HG02610 (cell line): ENCODE measurements around the gene RBM42.

Experiments
- ATAC-seq: cut with Tn5 transposase; IDR thresholded peaks from one replicate; pipeline ENCODE4 v1.9.1; 2021; ENCODE audit warnings: mild to moderate bottlenecking, moderate library complexity; ENCODE audit not compliant: unreplicated experiment

RBM42 gene

GRCh38 chr19:35619290-35619923 is 9.4 kb upstream of the RBM42 start:
- ATAC-seq: no peak

- no peak for ATAC-seq
Measured at GRCh38 chr19:35620001-35620400, 8.8 kb upstream of the RBM42 start.

GRCh38 chr19:35621708-35622107 is 7.1 kb upstream of the RBM42 start:
- no peak for ATAC-seq

- ATAC-seq: no peak
Measured at GRCh38 chr19:35622750-35623149, 6.1 kb upstream of the RBM42 start.

- no peak for ATAC-seq
Measured at GRCh38 chr19:35623327-35624010, 5.4 kb upstream of the RBM42 start.

- ATAC-seq: no peak
Measured at GRCh38 chr19:35628264-35628564, 622 bp upstream of the RBM42 start.

GRCh38 chr19:35629332-35629633 is 447 bp downstream of the RBM42 start:
- no peak for ATAC-seq

GRCh38 chr19:35633727-35634440 is 5.0 kb downstream of the RBM42 start:
- no peak for ATAC-seq

GRCh38 chr19:35636651-35637050 is 7.8 kb downstream of the RBM42 start:
- ATAC-seq: no peak

GRCh38 chr19:35637165-35637564 is 8.3 kb downstream of the RBM42 start:
- ATAC-seq: no peak

- ATAC-seq: no peak
Measured at GRCh38 chr19:35639321-35639639, 10.4 kb downstream of the RBM42 start.

- ATAC-seq: no peak
Measured at GRCh38 chr19:35639863-35640262, 11.0 kb downstream of the RBM42 start.

- no peak for ATAC-seq
Measured at GRCh38 chr19:35641515-35642151, 12.8 kb downstream of the RBM42 start, which contains the start of gene ETV2. Gene ETV2 (plus strand): TSS chr19:35641745. CDS start chr19:35642461, 716 bp downstream.

GRCh38 chr19:35642312-35642711 is 13.5 kb downstream of the RBM42 start:
- ATAC-seq: no peak

GRCh38 chr19:35642798-35643254 is 14.0 kb downstream of the RBM42 start:
- ATAC-seq: no peak

GRCh38 chr19:35643255-35644205 is 14.7 kb downstream of the RBM42 start:
- peak; percentile 31 for ATAC-seq

- ATAC-seq: peak; percentile 71
Measured at GRCh38 chr19:35644206-35644986, 15.6 kb downstream of the RBM42 start.

- no peak for ATAC-seq
Measured at GRCh38 chr19:35644987-35645679, 16.3 kb downstream of the RBM42 start.
